C4-2B (cell line): ENCODE results near the gene UPP1.

Experiments
- CTCF ChIP-seq: fragments of 450-650 bp; conservative IDR thresholded peaks from 2 replicates; pipeline ENCODE4 v1.5.1; 2017; ENCODE audit warnings: mild to moderate bottlenecking
- ZFX ChIP-seq: fragments of 450-650 bp; IDR thresholded peaks from 2 replicates; pipeline ENCODE4 v1.6.1; 2017

DNA sequence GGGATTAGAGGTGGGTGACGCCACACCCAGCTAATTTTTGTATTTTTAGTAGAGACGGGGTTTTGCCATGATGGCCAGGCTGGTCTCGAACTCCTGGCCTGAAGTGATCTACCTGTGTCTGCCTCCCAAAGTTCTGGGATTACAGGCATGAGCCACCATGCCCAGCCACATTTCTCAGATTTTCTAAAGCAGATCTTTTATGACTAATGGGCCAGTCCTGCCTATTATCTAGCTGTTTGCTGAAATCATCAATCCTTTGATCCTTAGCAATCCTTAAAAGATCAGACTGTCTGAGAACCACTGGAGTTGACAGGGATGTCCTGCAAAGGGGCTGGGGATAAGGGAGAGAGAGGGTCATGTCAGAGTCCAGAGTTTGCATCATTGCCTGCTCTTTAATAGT is 61.0 kb downstream of the UPP1 start:
- TF ChIP-seq CTCF (no peak), ZFX (no peak)
